Measurements from ENCODE around the gene TMEM91. TPM values are rescaled to one million over a fixed set of nuclear protein-coding genes. Genes with fewer than 3 reads are reported as not detected.
"Not testable (repeated sequence)": the region's sequence is repeated elsewhere in the genome, so short reads cannot be mapped to it uniquely, and the experiment has no call there.

Gene TMEM91
- total and polyA plus RNA-seq, 2 of the 13 experiments (the other 11 are each of a cell fraction or from before 2014, with no cell fraction given): 6.3 to 10.3 TPM

DNA sequence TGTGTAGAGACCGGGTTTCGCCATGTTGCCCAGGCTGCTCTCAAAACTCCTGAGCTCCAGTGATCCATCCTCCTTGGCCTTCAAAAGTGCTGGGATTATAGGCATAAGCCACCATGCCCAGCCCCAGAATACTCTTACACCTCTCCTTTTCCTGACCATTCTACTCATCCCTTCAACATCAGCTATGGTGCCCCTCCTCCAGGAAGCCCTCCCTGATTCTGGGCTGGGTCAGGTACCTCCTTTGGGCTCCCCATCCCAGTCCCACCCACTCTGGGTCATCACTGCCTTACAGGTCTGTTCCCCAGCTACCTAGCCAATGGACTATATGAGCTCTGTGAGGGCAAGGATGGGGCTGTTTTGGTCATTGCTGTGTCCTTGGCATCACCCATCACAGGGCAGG lies 32.2 kb upstream of the TMEM91 start:
- no peak for FAIRE-seq
- no peak overlapping the region for H3K4me3 ChIP-seq (replicated peaks in 1 of 3; ENCODE audit: insufficient read depth in 1 of 3, low read depth in 2 of 3, low read length in 3 of 3)
- intact Hi-C loops (cut with micrococcal nuclease; ENCODE audit: unreplicated experiment): no loop called here
- 100% methylated on average over 2 of the region's 2 CpGs for WGBS (ENCODE audit: low lambda C conversion rate)
- no peaks in the 10 kb centered on the region for H4K20me1 ChIP-seq (ENCODE audit: insufficient read depth, low read length)
- TF ChIP-seq KLF16 (CRISPR knock-in tag; IDR thresholded peaks at IDR 0.05) (no peak), DR1 (CRISPR knock-in tag; IDR thresholded peaks at IDR 0.05) (no peak), TSC22D2 (CRISPR knock-in tag; IDR thresholded peaks at IDR 0.05; ENCODE audit: borderline replicate concordance) (no peak), PAF1 (CRISPR knock-in tag; IDR thresholded peaks at IDR 0.05) (no peak), SMC3 (IDR thresholded peaks at IDR 0.05; ENCODE audit: low read length) (no peak), MYC (CRISPR knock-in tag; IDR thresholded peaks at IDR 0.05; ENCODE audit: borderline replicate concordance) (no peak), CREM (IDR thresholded peaks at IDR 0.05) (no peak), CREM (CRISPR knock-in tag; IDR thresholded peaks at IDR 0.05) (no peak), PCBP1 (IDR thresholded peaks at IDR 0.05; ENCODE audit: borderline replicate concordance, low read depth, low read length) (no peak)
- no peak for ATAC-seq
- H3K27ac ChIP-seq (ENCODE audit: extremely low read length, insufficient read depth, low read length): no peak overlapping the region
- no peak overlapping the region for H3K9ac ChIP-seq (ENCODE audit: insufficient read depth, low read depth, low read length)
- no peaks in the 10 kb centered on the region for H3K9me3 ChIP-seq (ENCODE audit: low read length)
- no peaks in the 10 kb centered on the region for H3K27me3 ChIP-seq (ENCODE audit: control insufficient read depth in 1 of 2, insufficient read depth in 2 of 2, low read length in 2 of 2)
- no TSS peak for BruUV-seq (replicated peaks)
- H3K79me2 ChIP-seq (ENCODE audit: insufficient read depth, low read length): no peaks in the 10 kb centered on the region
- POLR2A ChIA-PET: no interaction called here
- DNase-seq (ENCODE audit: low spot score): no peak
- H3K4me2 ChIP-seq (ENCODE audit: low read depth, low read length): no peak overlapping the region
- CTCF ChIA-PET (ENCODE audit: low intra/inter-chr PET ratio, low total read pairs): no interaction called here
- peaks cover 3% of the 10 kb centered on the region; the same call in 1 of the 2 replicates for H3K4me1 ChIP-seq (ENCODE audit: insufficient read depth, low read length)
- in situ Hi-C loops (cut with HindIII; ENCODE audit: extremely low pct_ligation_motif_present, low pct_unique_long_range_greater_than_20kb): no loop called here
- no peak overlapping the region for H2AFZ ChIP-seq (ENCODE audit: low read length)
- peaks cover 20 to 45% of the 10 kb centered on the region in 2 experiments for H3K36me3 ChIP-seq (replicated peaks in 1 of 2; ENCODE audit: control insufficient read depth in 1 of 2, insufficient read depth in 2 of 2, low read length in 2 of 2)

DNA sequence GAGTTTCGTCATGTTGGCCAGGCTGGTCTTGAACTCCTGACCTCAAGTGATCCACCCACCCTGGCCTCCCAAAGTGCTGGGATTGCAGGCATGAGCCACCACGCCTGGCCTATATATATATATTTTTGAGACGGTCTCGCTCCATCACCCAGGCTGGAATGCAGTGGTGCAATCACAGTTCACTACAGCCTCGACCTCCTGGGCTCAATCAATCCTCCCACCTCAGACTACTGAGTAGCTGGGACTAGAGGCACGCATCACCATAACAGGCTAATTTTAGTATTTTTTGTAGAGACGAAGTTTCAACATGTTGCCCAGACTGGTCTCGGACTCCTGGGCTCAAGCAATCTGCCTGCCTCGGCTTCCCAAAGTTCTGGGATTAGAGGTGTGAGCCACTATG lies 29.4 kb upstream of the TMEM91 start:
- H3K27ac ChIP-seq (ENCODE audit: extremely low read length, insufficient read depth, low read length); H3K4me2 ChIP-seq (ENCODE audit: low read depth, low read length); H3K4me3 ChIP-seq (replicated peaks in 1 of 3; ENCODE audit: insufficient read depth in 1 of 3, low read depth in 2 of 3, low read length in 3 of 3); intact Hi-C loops (cut with micrococcal nuclease; ENCODE audit: unreplicated experiment); H3K9ac ChIP-seq (ENCODE audit: insufficient read depth, low read depth, low read length); DNase-seq (ENCODE audit: low spot score); ATAC-seq; CTCF ChIA-PET (ENCODE audit: low intra/inter-chr PET ratio, low total read pairs); in situ Hi-C loops (cut with HindIII; ENCODE audit: extremely low pct_ligation_motif_present, low pct_unique_long_range_greater_than_20kb); BruUV-seq (replicated peaks); FAIRE-seq; H3K9me3 ChIP-seq (ENCODE audit: low read length); H2AFZ ChIP-seq (ENCODE audit: low read length); H3K27me3 ChIP-seq (ENCODE audit: control insufficient read depth in 1 of 2, insufficient read depth in 2 of 2, low read length in 2 of 2): not testable (repeated sequence)
- WGBS (ENCODE audit: low lambda C conversion rate): 96% methylated on average over 8 of the region's 9 CpGs
- Histone ChIP-seq H4K20me1 (ENCODE audit: insufficient read depth, low read length) (peaks cover 12% of the 10 kb centered on the region; the same call in 1 of the 2 replicates), H3K4me1 (ENCODE audit: insufficient read depth, low read length) (peaks cover 23% of the 10 kb centered on the region), H3K79me2 (ENCODE audit: insufficient read depth, low read length) (peaks cover 16% of the 10 kb centered on the region), H3K36me3 (replicated peaks in 1 of 2; ENCODE audit: control insufficient read depth in 1 of 2, insufficient read depth in 2 of 2, low read length in 2 of 2) (peaks cover 20 to 31% of the 10 kb centered on the region in 2 experiments)
- POLR2A ChIA-PET: interaction anchor here (1.5 kb wide), 1 partner anchor 25 kb away, joined by 4 read pairs; no protein-coding TSS in a partner anchor

Data from HepG2 (cell line).